ENCODE results near the gene CELF1. TPM values are rescaled to one million over a fixed set of nuclear protein-coding genes. Genes with fewer than 3 reads are reported as not detected.

The CELF1 gene
- total and polyA plus RNA-seq, 9 of the 15 experiments (the other 6 are each of a cell fraction or from before 2014, with no cell fraction given), result 11.3 to 142 (median 77.4) TPM

- 0 out of 2 replicates have a peak, but pooled peaks have one; percentile 12 for TF ChIP-seq JUN (IDR thresholded peaks at IDR 0.05; ENCODE audit: borderline replicate concordance, low read depth, low read length)
- TF ChIP-seq JUN (CRISPR knock-in tag; IDR thresholded peaks at IDR 0.05; ENCODE audit: borderline replicate concordance), result no peak
- no peak for TF ChIP-seq RBM17 (IDR thresholded peaks at IDR 0.05; ENCODE audit: borderline replicate concordance, low read depth, low read length)
- peak; percentile 71 for TF ChIP-seq MYC (IDR thresholded peaks at IDR 0.05; ENCODE audit: low read depth, low read length)
- no peak for TF ChIP-seq MYC (CRISPR knock-in tag; IDR thresholded peaks at IDR 0.05; ENCODE audit: borderline replicate concordance, low read depth)
- TF ChIP-seq PHB (CRISPR knock-in tag; IDR thresholded peaks at IDR 0.05), result no peak
- TF ChIP-seq E2F3 (CRISPR knock-in tag; IDR thresholded peaks at IDR 0.05), result peak; percentile 92; the same call in 1 of the 2 replicates
- no peak for TF ChIP-seq E4F1 (CRISPR knock-in tag; IDR thresholded peaks at IDR 0.05; ENCODE audit: borderline replicate concordance)
- 0 out of 2 replicates have a peak, but pooled peaks have one; percentile 34 for TF ChIP-seq NBN (IDR thresholded peaks at IDR 0.05; ENCODE audit: low read depth)
- no peak for TF ChIP-seq BMI1 (IDR thresholded peaks at IDR 0.05; ENCODE audit: low read length)
- no peak for TF ChIP-seq ZFPM2 (CRISPR knock-in tag; IDR thresholded peaks at IDR 0.05)
- TF ChIP-seq KLF13 (tag; IDR thresholded peaks at IDR 0.05; ENCODE audit: borderline replicate concordance, low read depth), result no peak; the same call in 1 of the 2 replicates
- TF ChIP-seq NR2C2 (CRISPR knock-in tag; IDR thresholded peaks at IDR 0.05), result no peak; the same call in 1 of the 2 replicates
- TF ChIP-seq NR2C2 (tag; IDR thresholded peaks at IDR 0.05), result peak; percentile 72
- peak; percentile 60 for TF ChIP-seq POLR2H (tag; IDR thresholded peaks at IDR 0.05; ENCODE audit: low read depth)
- TF ChIP-seq CREM (IDR thresholded peaks at IDR 0.05; ENCODE audit: low read depth), result peak; percentile 62
- TF ChIP-seq MNT (conservative IDR thresholded peaks at IDR 0.05), result peak in 1 of 2 experiments; percentile 67; a peak in 1 of 4 replicates
- TF ChIP-seq CTBP1 (IDR thresholded peaks at IDR 0.05; ENCODE audit: borderline replicate concordance), result 0 out of 2 replicates have a peak, but pooled peaks have one; percentile 53
- TF ChIP-seq ZBTB33 (CRISPR knock-in tag; IDR thresholded peaks at IDR 0.05), result no peak
- TF ChIP-seq TAF7 (tag; IDR thresholded peaks at IDR 0.05), result no peak
- TF ChIP-seq NUFIP1 (IDR thresholded peaks at IDR 0.05; ENCODE audit: partially characterized antibody), result no peak
Measured at GRCh38 chr11:47565340-47566148, 12.6 kb upstream of the CELF1 start, which contains the start of gene PTPMT1 (continued).
